DOHH2 (cell line): ENCODE measurements around the gene ZNF134.

Source experiments
- H3F3A ChIP-seq: fragments of 200-600 bp; sonication (generic), shearing (Covaris generic); 2 replicates; pipeline ENCODE4 v1.6.0; 2016; ENCODE audit warnings: antibody characterized with exemption, mild to moderate bottlenecking; ENCODE audit not compliant: control insufficient read depth, insufficient read depth
- H3K27ac ChIP-seq: fragments of 200-600 bp; sonication (generic); 2 replicates; pipeline ENCODE4 v1.5.1; 2014; ENCODE audit warnings: low read depth, mild to moderate bottlenecking, low read length, moderate library complexity
- H3K27me3 ChIP-seq: fragments of 200-600 bp; sonication (generic); 2 replicates; pipeline ENCODE4 v1.6.1; 2014; ENCODE audit warnings: mild to moderate bottlenecking, low read length, mixed read lengths; ENCODE audit not compliant: control insufficient read depth
- H3K36me3 ChIP-seq: fragments of 200-600 bp; sonication (generic); 2 replicates; pipeline ENCODE4 v1.6.1; 2014; ENCODE audit warnings: mild to moderate bottlenecking, low read length, moderate library complexity, mixed read lengths; ENCODE audit not compliant: control insufficient read depth
- H3K4me1 ChIP-seq: fragments of 200-600 bp; sonication (generic); 2 replicates; pipeline ENCODE4 v1.6.1; 2014; ENCODE audit warnings: mild to moderate bottlenecking, low read length, mixed read lengths; ENCODE audit not compliant: control insufficient read depth
- H3K4me2 ChIP-seq: fragments of 200-600 bp; sonication (generic); 2 replicates; pipeline ENCODE4 v1.6.0; 2014; ENCODE audit warnings: mild to moderate bottlenecking, low read length, moderate library complexity
- H3K4me3 ChIP-seq: fragments of 200-600 bp; sonication (generic); 2 replicates; pipeline ENCODE4 v1.5.1; 2014; ENCODE audit warnings: mild to moderate bottlenecking, low read length, mixed read lengths
- H3K79me2 ChIP-seq: fragments of 200-600 bp; sonication (generic); 2 replicates; pipeline ENCODE4 v1.6.1; 2014; ENCODE audit warnings: mild to moderate bottlenecking, low read length, mixed read lengths; ENCODE audit not compliant: control insufficient read depth
- H3K9me2 ChIP-seq: fragments of 200-600 bp; sonication (generic); replicated peaks from 2 replicates; pipeline ENCODE4 v1.6.1; 2014; ENCODE audit warnings: mild to moderate bottlenecking, low read length, mixed read lengths; ENCODE audit not compliant: control insufficient read depth
- H3K9me3 ChIP-seq: fragments of 200-600 bp; sonication (generic); 2 replicates; pipeline ENCODE4 v1.6.1; 2014; ENCODE audit warnings: antibody characterized with exemption, low read length, mixed read lengths; ENCODE audit not compliant: control insufficient read depth, insufficient read depth
- H4K20me1 ChIP-seq: fragments of 200-600 bp; sonication (generic); 2 replicates; pipeline ENCODE4 v1.6.0; 2014; ENCODE audit warnings: low read depth, mild to moderate bottlenecking, antibody characterized with exemption, low read length, moderate library complexity; ENCODE audit not compliant: control insufficient read depth, insufficient read depth
- EZH2phosphoT487 ChIP-seq: fragments of 200-600 bp; sonication (generic); IDR thresholded peaks from 2 replicates; pipeline ENCODE4 v1.6.1; 2017; ENCODE audit warnings: borderline replicate concordance, mild to moderate bottlenecking, antibody characterized with exemption, low read length, moderate library complexity, mixed read lengths
- TF ChIP-seq, protein P1 (sequence below): fragments of 200-600 bp; sonication (generic); IDR thresholded peaks from one replicate; pipeline ENCODE4 v1.5.1; 2014; ENCODE audit warnings: antibody characterized with exemption, mild to moderate bottlenecking, low read depth, low read length; ENCODE audit not compliant: poor library complexity, severe bottlenecking

Gene ZNF134

DNA sequence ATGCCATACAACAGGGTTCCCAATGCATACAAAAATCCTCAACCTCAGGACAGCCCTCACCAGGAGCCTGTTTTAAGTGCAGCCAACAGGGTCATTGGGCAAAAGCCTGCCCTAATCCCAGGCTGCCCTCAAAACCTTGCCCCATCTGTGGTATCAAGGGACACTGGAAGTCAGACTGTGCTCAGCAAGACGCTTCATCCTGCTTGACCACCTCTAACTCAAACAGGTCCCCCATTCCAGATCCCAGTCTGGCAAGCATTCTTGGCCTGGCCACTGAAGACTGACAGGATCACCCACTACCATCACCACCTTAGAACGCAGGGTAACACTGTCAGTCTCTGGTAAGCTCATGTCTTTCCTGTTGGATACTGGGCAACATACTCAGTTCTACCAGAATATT is 39.6 kb downstream of the ZNF134 start:
- TF ChIP-seq EZH2phosphoT487 = no peak
- TF ChIP-seq, protein P1, sequence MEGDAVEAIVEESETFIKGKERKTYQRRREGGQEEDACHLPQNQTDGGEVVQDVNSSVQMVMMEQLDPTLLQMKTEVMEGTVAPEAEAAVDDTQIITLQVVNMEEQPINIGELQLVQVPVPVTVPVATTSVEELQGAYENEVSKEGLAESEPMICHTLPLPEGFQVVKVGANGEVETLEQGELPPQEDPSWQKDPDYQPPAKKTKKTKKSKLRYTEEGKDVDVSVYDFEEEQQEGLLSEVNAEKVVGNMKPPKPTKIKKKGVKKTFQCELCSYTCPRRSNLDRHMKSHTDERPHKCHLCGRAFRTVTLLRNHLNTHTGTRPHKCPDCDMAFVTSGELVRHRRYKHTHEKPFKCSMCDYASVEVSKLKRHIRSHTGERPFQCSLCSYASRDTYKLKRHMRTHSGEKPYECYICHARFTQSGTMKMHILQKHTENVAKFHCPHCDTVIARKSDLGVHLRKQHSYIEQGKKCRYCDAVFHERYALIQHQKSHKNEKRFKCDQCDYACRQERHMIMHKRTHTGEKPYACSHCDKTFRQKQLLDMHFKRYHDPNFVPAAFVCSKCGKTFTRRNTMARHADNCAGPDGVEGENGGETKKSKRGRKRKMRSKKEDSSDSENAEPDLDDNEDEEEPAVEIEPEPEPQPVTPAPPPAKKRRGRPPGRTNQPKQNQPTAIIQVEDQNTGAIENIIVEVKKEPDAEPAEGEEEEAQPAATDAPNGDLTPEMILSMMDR = no peak
- no peaks in the 10 kb centered on the region for H3K79me2 ChIP-seq
- no peak overlapping the region for H3K4me3 ChIP-seq
- H3K36me3 ChIP-seq = no peaks in the 10 kb centered on the region
- no peaks in the 10 kb centered on the region for H3K27me3 ChIP-seq
- H3K4me2 ChIP-seq = no peak overlapping the region
- H3F3A ChIP-seq = no peaks in the 10 kb centered on the region
- H3K9me3 ChIP-seq = peaks cover 20% of the 10 kb centered on the region; the same call in 1 of the 2 replicates
- H3K27ac ChIP-seq = no peak overlapping the region
- H3K9me2 ChIP-seq = no peaks in the 10 kb centered on the region
- H4K20me1 ChIP-seq = no peaks in the 10 kb centered on the region
- H3K4me1 ChIP-seq = no peaks in the 10 kb centered on the region

DNA sequence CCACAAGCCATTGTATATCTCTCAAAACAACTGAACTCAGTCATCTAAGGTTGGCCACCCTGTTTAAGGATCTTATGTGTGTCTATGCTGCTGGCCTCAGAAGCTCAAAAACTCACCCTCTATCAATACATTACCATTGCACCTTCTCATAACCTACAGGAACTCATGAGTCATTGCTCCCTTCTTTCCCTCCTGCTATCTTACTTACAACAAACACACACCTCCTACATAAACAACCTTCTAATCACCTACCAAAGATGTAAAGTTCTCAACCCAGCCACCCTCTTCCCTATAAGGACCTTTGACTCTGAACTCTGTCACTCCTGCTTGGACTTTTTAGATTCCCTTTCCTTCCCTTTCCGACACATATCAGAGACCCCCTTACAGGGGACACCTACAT is 41.4 kb downstream of the ZNF134 start:
- Histone ChIP-seq H3K36me3 (no peaks in the 10 kb centered on the region), H3K4me1 (no peaks in the 10 kb centered on the region), H3K79me2 (no peaks in the 10 kb centered on the region), H4K20me1 (no peaks in the 10 kb centered on the region), H3K4me3 (no peak overlapping the region), H3K27me3 (no peaks in the 10 kb centered on the region), H3K4me2 (no peak overlapping the region), H3K9me2 (no peaks in the 10 kb centered on the region), H3K9me3 (peaks cover 18% of the 10 kb centered on the region; the same call in 1 of the 2 replicates), H3F3A (no peaks in the 10 kb centered on the region), H3K27ac (no peak overlapping the region)
- TF ChIP-seq, protein P1 = no peak

DNA sequence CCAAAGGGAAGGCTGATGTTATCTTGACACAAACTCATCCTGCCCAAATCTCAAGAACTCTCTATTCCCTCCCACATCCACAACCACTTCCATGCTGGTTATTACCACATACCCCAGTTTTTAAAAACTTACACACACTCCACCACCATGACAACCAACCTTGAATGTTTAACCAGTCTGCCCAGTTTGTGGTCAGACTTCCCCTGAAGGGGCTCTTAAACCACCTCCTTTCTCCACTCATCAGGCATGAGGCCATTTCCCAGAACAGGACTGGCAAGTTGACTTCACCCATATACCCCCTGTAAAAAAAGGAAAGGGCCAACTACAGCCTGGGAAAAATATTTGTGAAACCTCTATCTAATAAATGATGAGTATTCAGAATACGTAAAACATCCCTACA is 42.3 kb downstream of the ZNF134 start:
- Histone ChIP-seq H3K9me2 (no peaks in the 10 kb centered on the region), H3K27me3 (no peaks in the 10 kb centered on the region), H3K4me2 (no peak overlapping the region), H3K4me1 (no peaks in the 10 kb centered on the region), H3F3A (no peaks in the 10 kb centered on the region), H4K20me1 (no peaks in the 10 kb centered on the region), H3K79me2 (no peaks in the 10 kb centered on the region), H3K27ac (no peak overlapping the region), H3K36me3 (no peaks in the 10 kb centered on the region), H3K4me3 (no peak overlapping the region), H3K9me3 (peaks cover 18% of the 10 kb centered on the region; the same call in 1 of the 2 replicates)
- TF ChIP-seq EZH2phosphoT487 = no peak
- TF ChIP-seq, protein P1 = no peak
